ES-I3 (cell line): ENCODE data around the gene EPS8L3.

Source experiments
- H3K36me3 ChIP-seq: 2 replicates; pipeline ENCODE4 v1.6.1; 2013; ENCODE audit warnings: mild to moderate bottlenecking, low read length, control low read depth, moderate library complexity; ENCODE audit not compliant: insufficient read depth
- H3K4me1 ChIP-seq: 2 replicates; pipeline ENCODE4 v1.6.1; 2013; ENCODE audit warnings: mild to moderate bottlenecking, control low read depth, low read length; ENCODE audit not compliant: insufficient read depth
- H3K9ac ChIP-seq: 2 replicates; pipeline ENCODE4 v1.6.1; 2013; ENCODE audit warnings: low read depth, mild to moderate bottlenecking, low read length, moderate library complexity
- H3K9me3 ChIP-seq: 2 replicates; pipeline ENCODE4 v1.6.1; 2013; ENCODE audit warnings: mild to moderate bottlenecking, low read length, moderate library complexity; ENCODE audit not compliant: control insufficient read depth, insufficient read depth

EPS8L3 gene

GRCh38 chr1:109728870-109729269 is 34.9 kb downstream of the EPS8L3 start:
- Histone ChIP-seq H3K9ac (no peak overlapping the region), H3K4me1 (no peaks in the 10 kb centered on the region), H3K9me3 (peaks cover 11% of the 10 kb centered on the region), H3K36me3 (no peaks in the 10 kb centered on the region)

GRCh38 chr1:109726728-109727373 is 36.9 kb downstream of the EPS8L3 start:
- Histone ChIP-seq H3K36me3 (no peaks in the 10 kb centered on the region), H3K9ac (no peak overlapping the region), H3K9me3 (peaks cover 11% of the 10 kb centered on the region), H3K4me1 (no peaks in the 10 kb centered on the region)

GRCh38 chr1:109726007-109726406 is 37.7 kb downstream of the EPS8L3 start:
- H3K9ac ChIP-seq = no peak overlapping the region
- H3K9me3 ChIP-seq = peaks cover 11% of the 10 kb centered on the region
- H3K36me3 ChIP-seq = no peaks in the 10 kb centered on the region
- no peaks in the 10 kb centered on the region for H3K4me1 ChIP-seq

- Histone ChIP-seq H3K9ac (no peak overlapping the region), H3K9me3 (peaks cover 11% of the 10 kb centered on the region), H3K4me1 (no peaks in the 10 kb centered on the region), H3K36me3 (no peaks in the 10 kb centered on the region)
Observed at GRCh38 chr1:109725510-109725909, 38.2 kb downstream of the EPS8L3 start.

GRCh38 chr1:109724933-109725332 is 38.8 kb downstream of the EPS8L3 start:
- no peaks in the 10 kb centered on the region for H3K4me1 ChIP-seq
- peaks cover 11% of the 10 kb centered on the region for H3K9me3 ChIP-seq
- H3K9ac ChIP-seq = no peak overlapping the region
- H3K36me3 ChIP-seq = no peaks in the 10 kb centered on the region

GRCh38 chr1:109722908-109723691 is 40.6 kb downstream of the EPS8L3 start:
- Histone ChIP-seq H3K4me1 (no peaks in the 10 kb centered on the region), H3K9ac (no peak overlapping the region), H3K9me3 (peaks cover 11% of the 10 kb centered on the region), H3K36me3 (no peaks in the 10 kb centered on the region)

GRCh38 chr1:109721971-109722370 is 41.8 kb downstream of the EPS8L3 start:
- Histone ChIP-seq H3K9me3 (peaks cover 9% of the 10 kb centered on the region), H3K9ac (no peak overlapping the region), H3K4me1 (no peaks in the 10 kb centered on the region), H3K36me3 (no peaks in the 10 kb centered on the region)

- Histone ChIP-seq H3K36me3 (no peaks in the 10 kb centered on the region), H3K9ac (no peak overlapping the region), H3K4me1 (no peaks in the 10 kb centered on the region), H3K9me3 (peaks cover 5% of the 10 kb centered on the region; the same call in 1 of the 2 replicates)
Observed at GRCh38 chr1:109721042-109721441, 42.7 kb downstream of the EPS8L3 start.

GRCh38 chr1:109719337-109719837 is 44.3 kb downstream of the EPS8L3 start:
- no peaks in the 10 kb centered on the region for H3K36me3 ChIP-seq
- H3K9me3 ChIP-seq = no peaks in the 10 kb centered on the region
- H3K9ac ChIP-seq = no peak overlapping the region
- H3K4me1 ChIP-seq = no peaks in the 10 kb centered on the region

GRCh38 chr1:109718495-109718894 is 45.2 kb downstream of the EPS8L3 start:
- no peak overlapping the region for H3K9ac ChIP-seq
- no peaks in the 10 kb centered on the region for H3K4me1 ChIP-seq
- H3K9me3 ChIP-seq = no peaks in the 10 kb centered on the region
- H3K36me3 ChIP-seq = no peaks in the 10 kb centered on the region

- H3K36me3 ChIP-seq = no peaks in the 10 kb centered on the region
- H3K9me3 ChIP-seq = no peaks in the 10 kb centered on the region
- H3K4me1 ChIP-seq = no peaks in the 10 kb centered on the region
- no peak overlapping the region for H3K9ac ChIP-seq
Observed at GRCh38 chr1:109717729-109718128, 46.0 kb downstream of the EPS8L3 start.

- Histone ChIP-seq H3K9ac (no peak overlapping the region), H3K9me3 (no peaks in the 10 kb centered on the region), H3K4me1 (no peaks in the 10 kb centered on the region), H3K36me3 (no peaks in the 10 kb centered on the region)
Observed at GRCh38 chr1:109716570-109717090, 47.1 kb downstream of the EPS8L3 start.

- H3K4me1 ChIP-seq = no peaks in the 10 kb centered on the region
- no peaks in the 10 kb centered on the region for H3K36me3 ChIP-seq
- H3K9me3 ChIP-seq = no peaks in the 10 kb centered on the region
- H3K9ac ChIP-seq = no peak overlapping the region
Observed at GRCh38 chr1:109716121-109716520, 47.6 kb downstream of the EPS8L3 start.

- Histone ChIP-seq H3K9ac (no peak overlapping the region), H3K9me3 (no peaks in the 10 kb centered on the region), H3K4me1 (no peaks in the 10 kb centered on the region)
Observed at GRCh38 chr1:109714661-109715372, 48.9 kb downstream of the EPS8L3 start.

More at GRCh38 chr1:109714661-109715372, 48.9 kb downstream of the EPS8L3 start:
- H3K36me3 ChIP-seq = no peaks in the 10 kb centered on the region
